ENCODE measurements around the gene EFHC1. TPM values are rescaled to one million over a fixed set of nuclear protein-coding genes. Genes with fewer than 3 reads are reported as not detected.

Gene EFHC1
- total RNA-seq, 2 experiments from 2014 or later = 3.4 to 4.8 TPM

DNA sequence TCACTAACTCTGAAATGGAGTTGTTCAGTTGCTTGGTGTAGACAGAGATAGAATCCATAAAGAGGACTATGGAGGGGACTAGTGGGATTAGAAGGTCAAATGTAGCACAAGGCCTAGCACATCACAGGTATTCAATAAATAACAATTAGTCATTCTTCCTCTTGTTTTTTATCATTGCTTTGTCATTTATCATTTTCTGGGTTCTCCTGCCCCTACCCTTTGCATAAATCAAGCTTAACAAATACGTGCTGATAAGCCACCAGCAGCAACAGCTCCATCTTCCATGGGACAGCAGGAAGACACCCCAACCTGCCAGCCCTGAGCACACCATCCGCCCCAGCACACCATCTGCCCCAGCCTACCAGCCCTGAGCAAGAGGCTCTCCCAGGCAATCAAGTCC is 133.6 kb downstream of the EFHC1 start:
- ChIA-PET CTCF (no interaction called here), POLR2A (no interaction called here)
- Mint-ChIP-seq H3K36me3 (ENCODE audit: low read depth) (no peaks in the 10 kb centered on the region), H3K27me3 (no peaks in the 10 kb centered on the region), H3K27ac (no peak overlapping the region), H3K4me1 (ENCODE audit: low read depth) (peaks cover 34% of the 10 kb centered on the region), H3K4me3 (no peak overlapping the region), H3K9me3 (no peaks in the 10 kb centered on the region)
- ATAC-seq (ENCODE audit: poor library complexity) = no peak
- DNase-seq = no peak
- intact Hi-C loops (cut with DNase I, micrococcal nuclease) = no loop called here
- no peaks in the 10 kb centered on the region for H3K4me1 ChIP-seq (ENCODE audit: insufficient read depth, low read length)
- no peak overlapping the region for H3K4me3 ChIP-seq (ENCODE audit: low read length)
- TF ChIP-seq, protein P1, sequence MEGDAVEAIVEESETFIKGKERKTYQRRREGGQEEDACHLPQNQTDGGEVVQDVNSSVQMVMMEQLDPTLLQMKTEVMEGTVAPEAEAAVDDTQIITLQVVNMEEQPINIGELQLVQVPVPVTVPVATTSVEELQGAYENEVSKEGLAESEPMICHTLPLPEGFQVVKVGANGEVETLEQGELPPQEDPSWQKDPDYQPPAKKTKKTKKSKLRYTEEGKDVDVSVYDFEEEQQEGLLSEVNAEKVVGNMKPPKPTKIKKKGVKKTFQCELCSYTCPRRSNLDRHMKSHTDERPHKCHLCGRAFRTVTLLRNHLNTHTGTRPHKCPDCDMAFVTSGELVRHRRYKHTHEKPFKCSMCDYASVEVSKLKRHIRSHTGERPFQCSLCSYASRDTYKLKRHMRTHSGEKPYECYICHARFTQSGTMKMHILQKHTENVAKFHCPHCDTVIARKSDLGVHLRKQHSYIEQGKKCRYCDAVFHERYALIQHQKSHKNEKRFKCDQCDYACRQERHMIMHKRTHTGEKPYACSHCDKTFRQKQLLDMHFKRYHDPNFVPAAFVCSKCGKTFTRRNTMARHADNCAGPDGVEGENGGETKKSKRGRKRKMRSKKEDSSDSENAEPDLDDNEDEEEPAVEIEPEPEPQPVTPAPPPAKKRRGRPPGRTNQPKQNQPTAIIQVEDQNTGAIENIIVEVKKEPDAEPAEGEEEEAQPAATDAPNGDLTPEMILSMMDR (IDR thresholded peaks at IDR 0.05) = no peak
- no peaks in the 10 kb centered on the region for H3K27me3 ChIP-seq (ENCODE audit: control insufficient read depth in 1 of 2, insufficient read depth in 2 of 2, low read length in 2 of 2)
- no peaks in the 10 kb centered on the region for H3K9me3 ChIP-seq (ENCODE audit: control insufficient read depth in 1 of 2, insufficient read depth in 1 of 2, low read length in 2 of 2)
- H3K27ac ChIP-seq (ENCODE audit: low read depth in 1 of 2, low read length in 2 of 2) = no peak overlapping the region
- H3K36me3 ChIP-seq (ENCODE audit: insufficient read depth, low read length) = no peaks in the 10 kb centered on the region

DNA sequence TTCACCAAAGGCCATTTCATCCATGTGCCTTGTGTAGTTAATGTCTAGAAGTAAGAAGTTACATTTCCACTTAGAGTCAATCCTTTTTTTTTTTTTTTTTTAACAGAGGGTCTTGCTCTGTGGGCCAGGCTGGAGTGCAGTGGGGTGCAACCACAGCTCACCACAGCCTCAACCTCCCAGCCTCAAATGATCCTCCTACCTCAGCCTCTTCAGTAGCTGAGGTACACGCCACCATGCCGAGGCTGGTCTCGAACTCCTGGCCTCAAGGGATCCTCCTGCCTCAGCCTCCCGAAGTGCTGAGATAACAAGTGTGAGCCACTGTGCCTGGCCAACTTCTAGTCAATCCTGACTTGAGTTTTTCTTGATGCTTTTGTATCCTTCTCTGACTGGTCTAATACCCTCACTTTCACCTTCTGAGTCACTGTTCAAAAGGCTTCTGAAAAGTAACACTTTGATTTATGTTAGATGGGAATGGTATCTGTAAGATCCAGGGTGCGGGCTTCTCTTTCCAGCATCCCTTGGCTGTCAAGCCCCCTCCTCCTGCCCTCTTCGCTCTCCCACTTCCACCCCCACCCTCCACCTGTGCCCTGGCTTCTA is 134.6 kb downstream of the EFHC1 start:
- TF ChIP-seq, protein P1 (IDR thresholded peaks at IDR 0.05) = no peak
- POLR2A ChIA-PET = interaction anchor here (0.6 kb wide), 1 partner anchor 8 kb away, joined by 3 read pairs; no protein-coding TSS in a partner anchor

DNA sequence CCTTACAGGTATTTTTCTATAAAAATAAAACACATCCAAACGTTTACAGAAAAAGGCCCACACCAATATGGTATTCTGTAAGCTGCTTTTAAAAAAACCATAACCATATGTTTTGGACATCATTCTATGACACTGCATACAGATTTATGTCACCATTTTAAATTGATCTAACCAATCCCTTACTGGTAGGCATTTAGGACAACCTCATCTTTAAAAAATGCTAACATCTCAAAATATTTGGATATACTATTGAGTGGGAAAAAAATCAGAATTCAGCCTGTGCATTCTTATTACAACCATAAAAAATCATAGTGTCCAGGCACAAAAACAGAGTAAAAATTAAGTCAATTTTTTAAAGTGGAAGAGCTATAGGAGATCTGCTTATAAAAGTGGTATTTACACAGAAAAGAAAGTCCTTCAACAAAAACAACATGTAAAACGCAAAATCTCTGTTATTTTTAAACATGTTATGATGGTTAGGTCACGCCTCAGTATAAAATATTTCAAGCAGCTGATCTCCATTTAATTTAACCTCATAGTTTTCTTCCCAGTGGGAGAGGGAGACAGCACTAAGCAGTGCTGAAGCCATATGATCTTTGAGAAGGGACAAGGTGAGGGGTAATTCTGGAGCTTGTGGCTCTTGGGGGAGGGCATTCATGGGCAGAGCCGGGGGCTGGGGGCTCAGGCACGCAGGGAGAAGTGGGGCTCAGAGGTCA is 135.5 kb downstream of the EFHC1 start:
- TF ChIP-seq, protein P1 (IDR thresholded peaks at IDR 0.05) = no peak
- ATAC-seq (ENCODE audit: poor library complexity) (no peak), DNase-seq (no peak)
- intact Hi-C loops (cut with DNase I, micrococcal nuclease) = no loop called here
- no peaks in the 10 kb centered on the region for H3K36me3 ChIP-seq (ENCODE audit: insufficient read depth, low read length)
- ChIA-PET POLR2A (no interaction called here), CTCF (no interaction called here)
- no peaks in the 10 kb centered on the region for H3K27me3 ChIP-seq (ENCODE audit: control insufficient read depth in 1 of 2, insufficient read depth in 2 of 2, low read length in 2 of 2)
- Mint-ChIP-seq H3K4me3 (no peak overlapping the region), H3K27me3 (no peaks in the 10 kb centered on the region), H3K36me3 (ENCODE audit: low read depth) (no peaks in the 10 kb centered on the region), H3K27ac (no peak overlapping the region), H3K9me3 (no peaks in the 10 kb centered on the region), H3K4me1 (ENCODE audit: low read depth) (peaks cover 29% of the 10 kb centered on the region)
- H3K9me3 ChIP-seq (ENCODE audit: control insufficient read depth in 1 of 2, insufficient read depth in 1 of 2, low read length in 2 of 2) = no peaks in the 10 kb centered on the region
- no peaks in the 10 kb centered on the region for H3K4me1 ChIP-seq (ENCODE audit: insufficient read depth, low read length)
- no peak overlapping the region for H3K4me3 ChIP-seq (ENCODE audit: low read length)
- no peak overlapping the region for H3K27ac ChIP-seq (ENCODE audit: low read depth in 1 of 2, low read length in 2 of 2)

More for the DNA sequence above, 134.6 kb downstream of the EFHC1 start:
- no peaks in the 10 kb centered on the region for H3K9me3 ChIP-seq (ENCODE audit: control insufficient read depth in 1 of 2, insufficient read depth in 1 of 2, low read length in 2 of 2)
- no peaks in the 10 kb centered on the region for H3K36me3 Mint-ChIP-seq (ENCODE audit: low read depth)
- peaks cover 35% of the 10 kb centered on the region for H3K4me1 Mint-ChIP-seq (ENCODE audit: low read depth)
- H3K27ac Mint-ChIP-seq = no peak overlapping the region
- H3K4me3 ChIP-seq (ENCODE audit: low read length) = no peak overlapping the region
- CTCF ChIA-PET = no interaction called here
- no peak for DNase-seq
- no peaks in the 10 kb centered on the region for H3K27me3 ChIP-seq (ENCODE audit: control insufficient read depth in 1 of 2, insufficient read depth in 2 of 2, low read length in 2 of 2)
- no peak overlapping the region for H3K27ac ChIP-seq (ENCODE audit: low read depth in 1 of 2, low read length in 2 of 2)
- no peak for ATAC-seq (ENCODE audit: poor library complexity)
- no peaks in the 10 kb centered on the region for H3K9me3 Mint-ChIP-seq
- H3K27me3 Mint-ChIP-seq = no peaks in the 10 kb centered on the region
- intact Hi-C loops (cut with DNase I, micrococcal nuclease) = no loop called here
- no peaks in the 10 kb centered on the region for H3K36me3 ChIP-seq (ENCODE audit: insufficient read depth, low read length)
- no peak overlapping the region for H3K4me3 Mint-ChIP-seq
- no peaks in the 10 kb centered on the region for H3K4me1 ChIP-seq (ENCODE audit: insufficient read depth, low read length)
